Measurements from ENCODE around the gene RBM44.
"Not testable (repeated sequence)": the region's sequence is repeated elsewhere in the genome, so short reads cannot be mapped to it uniquely, and the experiment has no call there.

Gene RBM44

GRCh38 chr2:237827421-237827987, 28.9 kb downstream of the RBM44 start:
- TF ChIP-seq, protein P1, sequence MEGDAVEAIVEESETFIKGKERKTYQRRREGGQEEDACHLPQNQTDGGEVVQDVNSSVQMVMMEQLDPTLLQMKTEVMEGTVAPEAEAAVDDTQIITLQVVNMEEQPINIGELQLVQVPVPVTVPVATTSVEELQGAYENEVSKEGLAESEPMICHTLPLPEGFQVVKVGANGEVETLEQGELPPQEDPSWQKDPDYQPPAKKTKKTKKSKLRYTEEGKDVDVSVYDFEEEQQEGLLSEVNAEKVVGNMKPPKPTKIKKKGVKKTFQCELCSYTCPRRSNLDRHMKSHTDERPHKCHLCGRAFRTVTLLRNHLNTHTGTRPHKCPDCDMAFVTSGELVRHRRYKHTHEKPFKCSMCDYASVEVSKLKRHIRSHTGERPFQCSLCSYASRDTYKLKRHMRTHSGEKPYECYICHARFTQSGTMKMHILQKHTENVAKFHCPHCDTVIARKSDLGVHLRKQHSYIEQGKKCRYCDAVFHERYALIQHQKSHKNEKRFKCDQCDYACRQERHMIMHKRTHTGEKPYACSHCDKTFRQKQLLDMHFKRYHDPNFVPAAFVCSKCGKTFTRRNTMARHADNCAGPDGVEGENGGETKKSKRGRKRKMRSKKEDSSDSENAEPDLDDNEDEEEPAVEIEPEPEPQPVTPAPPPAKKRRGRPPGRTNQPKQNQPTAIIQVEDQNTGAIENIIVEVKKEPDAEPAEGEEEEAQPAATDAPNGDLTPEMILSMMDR (conservative IDR thresholded peaks at IDR 0.05; ENCODE audit: low read depth, low read length) = no peak
- no peak overlapping the region for H3K4me3 ChIP-seq (ENCODE audit: low read depth, low read length)
- DNase-seq (ENCODE audit: low read depth) = no peak

DNA sequence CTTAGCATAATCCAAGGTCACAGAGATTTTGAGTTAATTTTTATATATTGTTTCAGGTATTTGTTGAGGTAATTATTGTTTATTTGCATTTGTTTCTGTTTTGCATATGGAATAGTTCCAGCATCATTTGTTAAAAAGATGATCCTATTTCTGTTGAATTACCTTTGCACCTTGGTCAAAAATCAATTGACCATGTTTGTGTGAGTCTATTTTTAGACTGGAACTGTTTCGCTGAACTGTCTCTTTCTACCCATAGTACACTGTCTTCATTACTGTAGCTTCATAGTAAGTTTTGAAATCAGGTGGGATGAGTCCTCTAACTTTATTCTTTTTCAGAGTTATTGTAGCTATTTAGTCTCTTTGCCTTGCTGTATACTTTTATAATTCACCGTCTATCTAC, 31.9 kb downstream of the RBM44 start:
- TF ChIP-seq, protein P1 (conservative IDR thresholded peaks at IDR 0.05; ENCODE audit: low read depth, low read length) = no peak
- no peak for DNase-seq (ENCODE audit: low read depth)
- no peak overlapping the region for H3K4me3 ChIP-seq (ENCODE audit: low read depth, low read length)

DNA sequence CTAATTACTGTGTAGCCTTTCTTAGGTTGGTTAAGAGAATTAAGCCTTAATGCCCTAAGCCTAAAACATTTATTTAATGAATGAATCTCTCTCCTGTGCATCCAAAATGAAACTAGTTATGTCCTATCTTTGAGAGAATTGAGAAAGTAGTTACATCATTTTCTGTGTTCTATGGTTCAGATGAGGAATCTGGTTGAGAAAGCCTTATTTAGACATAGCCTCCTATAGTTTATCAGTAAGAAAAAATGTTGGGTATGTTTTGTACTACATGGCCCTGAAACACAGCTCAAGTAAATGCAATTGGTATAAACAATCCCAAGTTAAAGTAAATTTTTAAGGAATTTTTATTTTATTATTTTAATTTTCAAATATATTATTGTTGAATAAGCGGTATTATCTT, 35.0 kb downstream of the RBM44 start:
- TF ChIP-seq, protein P1 (conservative IDR thresholded peaks at IDR 0.05; ENCODE audit: low read depth, low read length) = no peak
- DNase-seq (ENCODE audit: low read depth) = peak; percentile 70
- no peak overlapping the region for H3K4me3 ChIP-seq (ENCODE audit: low read depth, low read length)

DNA sequence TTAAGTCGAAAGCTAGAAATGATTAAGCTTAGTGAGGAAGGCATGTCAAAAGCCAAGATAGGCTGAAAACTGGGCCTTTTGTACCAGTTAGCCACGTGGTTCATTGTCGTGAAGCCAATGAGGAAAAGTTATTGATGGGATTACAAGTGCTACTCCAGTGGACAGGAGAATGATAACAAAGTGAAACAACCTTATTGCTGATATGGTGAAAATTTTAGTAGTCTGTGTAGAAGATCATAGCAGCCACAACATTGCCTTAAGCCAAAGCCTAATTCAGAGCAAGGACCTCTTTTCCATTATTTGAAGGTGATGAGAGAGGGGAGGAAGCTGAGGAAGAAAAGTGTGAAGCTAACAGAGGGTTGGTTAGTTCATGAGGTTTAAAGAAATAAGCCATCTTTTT, 36.8 kb downstream of the RBM44 start:
- DNase-seq (ENCODE audit: low read depth) = no peak
- TF ChIP-seq, protein P1 (conservative IDR thresholded peaks at IDR 0.05; ENCODE audit: low read depth, low read length) = no peak
- no peak overlapping the region for H3K4me3 ChIP-seq (ENCODE audit: low read depth, low read length)

DNA sequence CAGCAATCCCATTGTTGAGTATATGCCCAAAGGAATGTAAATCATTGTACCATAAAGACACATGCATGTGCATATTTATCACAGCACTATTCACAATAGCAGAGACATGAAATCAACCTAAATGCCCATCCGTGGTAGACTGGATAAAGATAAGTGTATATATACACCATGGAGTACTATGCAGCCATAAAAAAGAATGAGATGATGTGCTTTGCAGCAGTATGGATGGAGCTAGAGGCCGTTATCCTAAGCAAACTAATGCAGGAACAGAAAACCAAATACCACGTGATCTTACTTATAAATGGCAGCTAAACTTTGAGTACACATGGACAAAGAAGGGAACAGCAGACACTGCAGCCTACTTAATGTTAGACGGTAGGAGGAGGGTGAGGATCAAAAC, 42.5 kb downstream of the RBM44 start:
- DNase-seq (ENCODE audit: low read depth) = no peak
- H3K4me3 ChIP-seq (ENCODE audit: low read depth, low read length) = no peak overlapping the region
- TF ChIP-seq, protein P1 (conservative IDR thresholded peaks at IDR 0.05; ENCODE audit: low read depth, low read length) = no peak

DNA sequence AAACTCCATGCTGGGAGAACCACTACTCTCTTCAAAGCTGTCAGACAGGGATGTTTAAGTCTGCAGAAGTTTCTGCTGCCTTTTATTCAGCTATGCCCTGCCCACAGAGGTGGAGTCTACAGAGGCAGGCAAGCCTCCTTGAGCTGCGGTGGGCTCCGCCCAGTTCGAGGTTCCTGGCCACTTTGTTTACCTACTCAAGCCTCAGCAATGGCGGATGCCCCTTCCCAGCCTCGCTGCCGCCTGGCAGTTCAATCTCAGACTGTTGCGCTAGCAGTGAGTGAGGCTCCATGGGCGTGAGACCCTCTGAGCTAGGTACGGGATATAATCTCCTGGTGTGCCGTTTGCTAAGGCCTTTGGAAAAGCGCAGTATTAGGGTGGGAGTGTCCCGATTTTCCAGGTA, 50.4 kb downstream of the RBM44 start:
- not testable (repeated sequence) for DNase-seq (ENCODE audit: low read depth); H3K4me3 ChIP-seq (ENCODE audit: low read depth, low read length)

DNA sequence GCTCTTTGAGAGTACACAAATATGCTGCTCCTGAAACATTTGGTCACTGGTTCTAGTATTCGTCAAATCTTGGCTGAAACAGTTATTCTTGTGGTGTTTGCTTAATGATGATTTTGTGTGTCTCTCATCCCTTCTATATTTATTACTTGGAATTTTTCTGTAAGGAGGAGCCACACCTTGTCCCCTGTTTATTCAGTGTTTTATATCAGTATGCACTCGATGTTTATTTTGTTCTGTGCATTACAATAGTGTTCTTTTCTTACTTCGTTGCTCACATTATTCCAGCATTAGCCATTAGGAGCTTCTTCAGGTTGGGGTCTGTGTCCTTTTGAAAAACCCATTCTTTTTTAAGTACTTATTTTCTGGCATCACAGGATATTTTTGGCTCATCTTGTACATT, 55.7 kb downstream of the RBM44 start:
- TF ChIP-seq, protein P1 (conservative IDR thresholded peaks at IDR 0.05; ENCODE audit: low read depth, low read length) = no peak
- no peak for DNase-seq (ENCODE audit: low read depth)
- no peak overlapping the region for H3K4me3 ChIP-seq (ENCODE audit: low read depth, low read length)

Data from choroid plexus epithelial cell (primary cell).